SK-N-MC (cell line): ENCODE data around the gene ACOT13.
"Not testable (repeated sequence)": the region's sequence is repeated elsewhere in the genome, so short reads cannot be mapped to it uniquely, and the experiment has no call there.

Experiments
- DNase-seq: peaks from one replicate; pipeline ENCODE4 v3.0.0-alpha.2; 2011; ENCODE audit warnings: low read depth, low spot score
- H3K27ac ChIP-seq: fragments of 200-600 bp; sonication (generic); 2 replicates; pipeline ENCODE4 v1.5.1; 2016; ENCODE audit warnings: mixed run types
- H3K36me3 ChIP-seq: fragments of 200-600 bp; sonication (generic); 2 replicates; pipeline ENCODE4 v1.6.1; 2017; ENCODE audit warnings: antibody characterized with exemption, low read length, mixed read lengths; ENCODE audit not compliant: insufficient read depth
- H3K4me3 ChIP-seq: fragments of 200-600 bp; sonication (generic); 2 replicates; pipeline ENCODE4 v1.5.1; 2016
- H3K9ac ChIP-seq: fragments of 200-600 bp; sonication (generic); 2 replicates; pipeline ENCODE4 v1.8.0; 2017; ENCODE audit warnings: mixed run types, mixed read lengths; ENCODE audit not compliant: insufficient read length
- H3K9me3 ChIP-seq: fragments of 200-600 bp; sonication (generic); 2 replicates; pipeline ENCODE4 v1.6.1; 2017; ENCODE audit warnings: low read depth, mild to moderate bottlenecking, antibody characterized with exemption, low read length, moderate library complexity, mixed read lengths
- EZH2 ChIP-seq: fragments of 200-600 bp; sonication (generic); IDR thresholded peaks from one replicate; pipeline ENCODE4 v1.6.1; 2017; ENCODE audit warnings: antibody characterized with exemption
- FOXP2 ChIP-seq: optimal IDR thresholded peaks from 2 replicates; pipeline ENCODE3; 2011; ENCODE audit warnings: mild to moderate bottlenecking, moderate library complexity; ENCODE audit not compliant: insufficient read depth; ENCODE audit errors: extremely low read length, control extremely low read depth
- POLR2AphosphoS5 ChIP-seq: IDR thresholded peaks from 2 replicates; pipeline ENCODE4 v1.6.1; 2012; ENCODE audit warnings: mild to moderate bottlenecking, low read depth, low read length, borderline replicate concordance

Gene ACOT13

GRCh38 chr6:24640166-24640565, 26.7 kb upstream of the ACOT13 start:
- no peak for DNase-seq

GRCh38 chr6:24640631-24641030, 26.2 kb upstream of the ACOT13 start:
- DNase-seq, H3K27ac ChIP-seq, H3K9ac ChIP-seq, H3K4me3 ChIP-seq, H3K9me3 ChIP-seq, H3K36me3 ChIP-seq: not testable (repeated sequence)

More at GRCh38 chr6:24640166-24640565, 26.7 kb upstream of the ACOT13 start:
- Histone ChIP-seq H3K9me3 (no peaks in the 10 kb centered on the region; the same call in 1 of the 2 replicates), H3K27ac (no peak overlapping the region), H3K4me3 (no peak overlapping the region), H3K36me3 (no peaks in the 10 kb centered on the region), H3K9ac (no peak overlapping the region)
- TF ChIP-seq POLR2AphosphoS5 (no peak), FOXP2 (no peak), EZH2 (no peak)

GRCh38 chr6:24642061-24642460, 24.8 kb upstream of the ACOT13 start:
- H3K27ac ChIP-seq, result no peak overlapping the region
- no peak for TF ChIP-seq EZH2
- TF ChIP-seq POLR2AphosphoS5, result no peak
- H3K4me3 ChIP-seq, result no peak overlapping the region
- H3K36me3 ChIP-seq, result no peaks in the 10 kb centered on the region
- H3K9me3 ChIP-seq, result no peaks in the 10 kb centered on the region
- DNase-seq, result no peak
- H3K9ac ChIP-seq, result no peak overlapping the region

GRCh38 chr6:24643920-24644319, 23.0 kb upstream of the ACOT13 start:
- Histone ChIP-seq H3K4me3 (no peak overlapping the region), H3K9me3 (no peaks in the 10 kb centered on the region), H3K9ac (no peak overlapping the region), H3K36me3 (no peaks in the 10 kb centered on the region), H3K27ac (no peak overlapping the region)
- TF ChIP-seq POLR2AphosphoS5 (no peak), FOXP2 (no peak), EZH2 (no peak)
- DNase-seq, result no peak

- DNase-seq, result no peak
- no peaks in the 10 kb centered on the region for H3K9me3 ChIP-seq
- H3K9ac ChIP-seq, result no peak overlapping the region
- H3K4me3 ChIP-seq, result no peak overlapping the region
- no peak overlapping the region for H3K27ac ChIP-seq
- no peaks in the 10 kb centered on the region for H3K36me3 ChIP-seq
- TF ChIP-seq EZH2 (no peak), FOXP2 (no peak), POLR2AphosphoS5 (no peak)
Measured at GRCh38 chr6:24644377-24644776, 22.5 kb upstream of the ACOT13 start.

- Histone ChIP-seq H3K9me3 (no peaks in the 10 kb centered on the region), H3K9ac (no peak overlapping the region), H3K27ac (no peak overlapping the region), H3K36me3 (peaks cover 18% of the 10 kb centered on the region), H3K4me3 (no peak overlapping the region)
- TF ChIP-seq POLR2AphosphoS5 (no peak), FOXP2 (no peak), EZH2 (no peak)
- DNase-seq, result no peak
Measured at GRCh38 chr6:24646771-24647170, 20.1 kb upstream of the ACOT13 start.

GRCh38 chr6:24648276-24648675, 18.6 kb upstream of the ACOT13 start:
- TF ChIP-seq POLR2AphosphoS5 (no peak), FOXP2 (no peak), EZH2 (no peak)
- Histone ChIP-seq H3K4me3 (no peak overlapping the region), H3K9ac (no peak overlapping the region), H3K36me3 (peaks cover 33% of the 10 kb centered on the region), H3K27ac (no peak overlapping the region), H3K9me3 (no peaks in the 10 kb centered on the region)
- DNase-seq, result no peak

GRCh38 chr6:24649691-24650090, 17.2 kb upstream of the ACOT13 start:
- no peaks in the 10 kb centered on the region for H3K9me3 ChIP-seq
- H3K36me3 ChIP-seq, result peaks cover 45% of the 10 kb centered on the region
- no peak for DNase-seq
- H3K9ac ChIP-seq, result no peak overlapping the region
- no peak for TF ChIP-seq EZH2
- no peak for TF ChIP-seq FOXP2
- TF ChIP-seq POLR2AphosphoS5, result no peak
- H3K4me3 ChIP-seq, result peak overlapping the region; percentile 34; the same call in 1 of the 2 replicates
- peak overlapping the region; percentile 77 for H3K27ac ChIP-seq

GRCh38 chr6:24650365-24650764, 16.5 kb upstream of the ACOT13 start:
- no peak overlapping the region for H3K4me3 ChIP-seq
- H3K9ac ChIP-seq, result no peak overlapping the region
- no peak for DNase-seq
- TF ChIP-seq FOXP2, result no peak
- no peak for TF ChIP-seq EZH2
- no peak for TF ChIP-seq POLR2AphosphoS5
- H3K27ac ChIP-seq, result peak overlapping the region; percentile 77
- peaks cover 45% of the 10 kb centered on the region for H3K36me3 ChIP-seq
- no peaks in the 10 kb centered on the region for H3K9me3 ChIP-seq
